Smooth muscle cell (in vitro differentiated cells): Measurements from ENCODE around the gene ITGB6. TPM values are rescaled to one million over a fixed set of nuclear protein-coding genes. Genes with fewer than 3 reads are reported as not detected.

Experiments
- DNase-seq: peaks from one replicate; lab custom pipeline; 2025; ENCODE audit not compliant: unreplicated experiment; lab: John Stamatoyannopoulos, UW
- H2AFZ ChIP-seq: fragments of 200-600 bp; sonication (generic); 2 replicates; pipeline ENCODE4 v1.6.0; 2016; ENCODE audit warnings: antibody characterized with exemption, low read depth, mild to moderate bottlenecking
- H3F3A ChIP-seq: fragments of 200-600 bp; sonication (generic); 2 replicates; pipeline ENCODE4 v1.6.0; 2017; ENCODE audit warnings: antibody characterized with exemption, low read depth
- H3K27ac ChIP-seq: fragments of 200-600 bp; sonication (generic); 2 replicates; pipeline ENCODE4 v1.5.1; 2016; ENCODE audit warnings: low read depth, mild to moderate bottlenecking
- H3K27me3 ChIP-seq: fragments of 200-600 bp; sonication (generic); 2 replicates; pipeline ENCODE4 v1.6.1; 2016; ENCODE audit warnings: low read depth, mild to moderate bottlenecking
- H3K36me3 ChIP-seq: fragments of 200-600 bp; sonication (generic); 2 replicates; pipeline ENCODE4 v1.5.1; 2016; ENCODE audit warnings: low read depth
- H3K4me1 ChIP-seq: fragments of 200-600 bp; sonication (generic); 2 replicates; pipeline ENCODE4 v1.5.1; 2016; ENCODE audit warnings: low read depth
- H3K4me2 ChIP-seq: fragments of 200-600 bp; sonication (generic); 2 replicates; pipeline ENCODE4 v1.6.0; 2016; ENCODE audit warnings: mild to moderate bottlenecking
- H3K4me3 ChIP-seq: fragments of 200-600 bp; sonication (generic); 2 replicates; pipeline ENCODE4 v1.5.1; 2016; ENCODE audit warnings: mild to moderate bottlenecking
- H3K79me2 ChIP-seq: fragments of 200-600 bp; sonication (generic); 2 replicates; pipeline ENCODE4 v1.6.0; 2016; ENCODE audit warnings: low read depth, mild to moderate bottlenecking
- H3K9ac ChIP-seq: fragments of 200-600 bp; sonication (generic); 2 replicates; pipeline ENCODE4 v1.6.0; 2016; ENCODE audit warnings: low read depth
- H3K9me3 ChIP-seq: fragments of 200-600 bp; sonication (generic); replicated peaks from 2 replicates; pipeline ENCODE4 v1.5.1; 2016; ENCODE audit warnings: low read depth
- H4K20me1 ChIP-seq: fragments of 200-600 bp; sonication (generic); 2 replicates; pipeline ENCODE4 v1.6.0; 2016; ENCODE audit warnings: low read depth
- CTCF ChIP-seq: fragments of 200-600 bp; sonication (generic); IDR thresholded peaks from 2 replicates; pipeline ENCODE4 v1.5.1; 2017; ENCODE audit warnings: borderline replicate concordance, mild to moderate bottlenecking, antibody characterized with exemption; ENCODE audit not compliant: insufficient read depth, poor library complexity, severe bottlenecking
- WGBS: methylation state at CpG from one replicate; pipeline ENCODE4 v1.1.7; 2016; ENCODE audit warnings: low lambda C conversion rate; 5-methylcytosine and 5-hydroxymethylcytosine counted together
- polyA plus RNA-seq: library from polyadenylated mRNA; unstranded; fragments of >200 nt; fragmentation: Nextera tagmentation; extraction: Ambion mirVana; gene quantifications from 2 replicates; pipeline ENCODE4 v1.2.1, GENCODE V29; 2016
- total RNA-seq: library from RNA; depleted of rRNA; stranded (reverse); fragments of >200 nt; gene quantifications from 2 replicates; pipeline ENCODE4 v1.2.3, GENCODE V29; 2014

The ITGB6 gene
- total and polyA plus RNA-seq, 2 experiments from 2014 or later: 15.2 to 181 TPM

- Histone ChIP-seq H2AFZ (no peak overlapping the region), H3F3A (peaks cover 5% of the 10 kb centered on the region), H3K27me3 (no peaks in the 10 kb centered on the region), H3K4me1 (no peaks in the 10 kb centered on the region), H3K9me3 (no peaks in the 10 kb centered on the region), H3K4me3 (no peak overlapping the region), H3K79me2 (no peaks in the 10 kb centered on the region), H3K9ac (no peak overlapping the region), H3K4me2 (no peak overlapping the region), H4K20me1 (no peaks in the 10 kb centered on the region), H3K36me3 (no peaks in the 10 kb centered on the region), H3K27ac (no peak overlapping the region)
- no peak for DNase-seq
- 94% methylated on average over 3 of the region's 3 CpGs for WGBS
- TF ChIP-seq CTCF: no peak
These were observed 31.2 kb downstream of the ITGB6 start for GRCh38 chr2:160168878-160169277.

GRCh38 chr2:160167089-160167740, 32.9 kb downstream of the ITGB6 start:
- no peak overlapping the region for H2AFZ ChIP-seq

GRCh38 chr2:160165996-160166395, 34.1 kb downstream of the ITGB6 start:
- Histone ChIP-seq H3K9me3 (no peaks in the 10 kb centered on the region), H3K4me1 (no peaks in the 10 kb centered on the region), H3K79me2 (no peaks in the 10 kb centered on the region), H3K36me3 (no peaks in the 10 kb centered on the region), H3K27me3 (no peaks in the 10 kb centered on the region), H3K4me3 (no peak overlapping the region), H3F3A (peaks cover 5% of the 10 kb centered on the region), H3K4me2 (no peak overlapping the region), H2AFZ (no peak overlapping the region), H4K20me1 (no peaks in the 10 kb centered on the region), H3K27ac (no peak overlapping the region), H3K9ac (no peak overlapping the region)
- no peak for TF ChIP-seq CTCF
- no peak for DNase-seq
- 89% methylated on average over 1 of the region's 1 CpG for WGBS

More at GRCh38 chr2:160167089-160167740, 32.9 kb downstream of the ITGB6 start:
- Histone ChIP-seq H3K27ac (no peak overlapping the region), H3K4me2 (no peak overlapping the region), H3K4me3 (no peak overlapping the region), H3K36me3 (no peaks in the 10 kb centered on the region), H4K20me1 (no peaks in the 10 kb centered on the region), H3K9me3 (no peaks in the 10 kb centered on the region), H3K9ac (no peak overlapping the region), H3K79me2 (no peaks in the 10 kb centered on the region), H3K27me3 (no peaks in the 10 kb centered on the region), H3F3A (peaks cover 5% of the 10 kb centered on the region), H3K4me1 (no peaks in the 10 kb centered on the region)
- 95% methylated on average over 12 of the region's 12 CpGs for WGBS
- no peak for DNase-seq
- no peak for TF ChIP-seq CTCF

GRCh38 chr2:160165081-160165480, 35.0 kb downstream of the ITGB6 start:
- no peak for TF ChIP-seq CTCF
- no peak overlapping the region for H3K4me3 ChIP-seq
- H3K9ac ChIP-seq: no peak overlapping the region
- no peaks in the 10 kb centered on the region for H3K27me3 ChIP-seq
- H3K36me3 ChIP-seq: no peaks in the 10 kb centered on the region
- H4K20me1 ChIP-seq: no peaks in the 10 kb centered on the region
- H3K4me2 ChIP-seq: no peak overlapping the region
- WGBS: 86% methylated on average over 2 of the region's 2 CpGs
- H2AFZ ChIP-seq: no peak overlapping the region
- H3K27ac ChIP-seq: no peak overlapping the region
- no peak for DNase-seq
- H3F3A ChIP-seq: peaks cover 5% of the 10 kb centered on the region
- H3K79me2 ChIP-seq: no peaks in the 10 kb centered on the region
- no peaks in the 10 kb centered on the region for H3K9me3 ChIP-seq
- H3K4me1 ChIP-seq: no peaks in the 10 kb centered on the region
